ENCODE data around the gene REXO5. TPM values are rescaled to one million over a fixed set of nuclear protein-coding genes. Genes with fewer than 3 reads are reported as not detected.

REXO5 gene
- total and polyA plus RNA-seq, 9 of the 15 experiments (the other 6 are each of a cell fraction or from before 2014, with no cell fraction given), result 10.5 to 45.1 (median 25.4) TPM

DNA sequence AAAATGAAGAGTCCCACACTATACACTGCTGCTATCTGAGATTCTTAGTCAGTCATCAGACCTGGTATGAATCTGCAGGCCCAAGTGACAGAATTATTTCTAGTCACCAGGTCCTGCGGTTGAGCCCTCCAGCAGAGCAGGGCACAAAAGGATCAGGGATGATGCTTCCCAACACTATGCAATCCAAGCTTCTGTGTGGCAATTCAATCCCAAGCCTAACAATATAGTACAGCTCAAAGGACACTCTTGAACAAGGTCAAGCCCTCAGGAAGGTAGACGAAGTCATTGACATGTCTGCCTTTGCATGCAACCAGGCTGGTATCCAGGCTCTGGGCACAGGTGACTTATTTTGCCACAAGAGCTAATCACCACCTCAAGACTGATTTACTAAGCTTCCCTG lies 88.1 kb downstream of the REXO5 start:
- no peak for FAIRE-seq
- no TSS peak for BruUV-seq (replicated peaks)
- Histone ChIP-seq H3K79me2 (ENCODE audit: control insufficient read depth, insufficient read depth, low read length) (peaks cover 16% of the 10 kb centered on the region), H3K4me1 (replicated peaks in 1 of 2; ENCODE audit: control insufficient read depth in 2 of 2, insufficient read depth in 2 of 2, low read length in 2 of 2) (peaks cover 4 to 19% of the 10 kb centered on the region in 2 experiments; a peak in 4 of 5 replicates), H3K27ac (ENCODE audit: extremely low read depth, low read depth, low read length) (no peak overlapping the region), H4K20me1 (replicated peaks; ENCODE audit: control insufficient read depth, insufficient read depth, low read length) (no peaks in the 10 kb centered on the region), H3K4me2 (ENCODE audit: insufficient read depth, low read length) (no peak overlapping the region), H3K27me3 (ENCODE audit: control insufficient read depth in 2 of 2, insufficient read depth in 2 of 2, low read length in 2 of 2) (no peaks in the 10 kb centered on the region), H3K9me1 (ENCODE audit: control insufficient read depth, insufficient read depth, low read length) (no peaks in the 10 kb centered on the region), H3K9me3 (replicated peaks; ENCODE audit: control insufficient read depth, insufficient read depth, low read depth, low read length) (no peaks in the 10 kb centered on the region), H3K9ac (ENCODE audit: insufficient read depth in 1 of 2, low read depth in 2 of 2, low read length in 2 of 2) (no peak overlapping the region), H2AFZ (ENCODE audit: low read depth, low read length) (no peak overlapping the region), H3K4me3 (no peak overlapping the region), H3K36me3 (ENCODE audit: control insufficient read depth, insufficient read depth, low read length) (peaks cover 18% of the 10 kb centered on the region; the same call in 1 of the 3 replicates)
- CTCF ChIA-PET (ENCODE audit: low intra/inter-chr PET ratio), result no interaction called here
- ATAC-seq, result no peak
- in situ Hi-C loops (cut with MboI), result no loop called here
- no peak for DNase-seq (ENCODE audit: extremely low read depth in 1 of 4, low spot score in 3 of 4)
- POLR2A ChIA-PET, result interaction anchor here (1.2 kb wide), 1 partner anchor 11 kb away, joined by 3 read pairs; no protein-coding TSS in a partner anchor
- no peak for TF ChIP-seq ZNF785 (CRISPR knock-in tag; IDR thresholded peaks at IDR 0.05)
- no peak for TF ChIP-seq KLF13 (tag; IDR thresholded peaks at IDR 0.05; ENCODE audit: borderline replicate concordance, low read depth)
- no peak for TF ChIP-seq ZNF444 (CRISPR knock-in tag; IDR thresholded peaks at IDR 0.05)
- no peak for TF ChIP-seq STAT5A (IDR thresholded peaks at IDR 0.05; ENCODE audit: borderline replicate concordance, low read length)
- no peak for TF ChIP-seq CHD4 (IDR thresholded peaks at IDR 0.05; ENCODE audit: insufficient read depth, insufficient replicate concordance, low read depth, low read length, poor library complexity, severe bottlenecking)
- TF ChIP-seq YY1 (IDR thresholded peaks at IDR 0.05; ENCODE audit: borderline replicate concordance in 1 of 3, control insufficient read depth in 1 of 3, extremely low read depth in 1 of 3, insufficient read depth in 3 of 3, insufficient read length in 1 of 3, insufficient replicate concordance in 2 of 3, low read depth in 1 of 3, low read length in 2 of 3), result no peak
- no peak for TF ChIP-seq ELF4 (CRISPR knock-in tag; IDR thresholded peaks at IDR 0.05)
- no peak for TF ChIP-seq RBM34 (IDR thresholded peaks at IDR 0.05; ENCODE audit: borderline replicate concordance, insufficient read depth, low read length)
- no peak for TF ChIP-seq NCOA2 (IDR thresholded peaks at IDR 0.05; ENCODE audit: partially characterized antibody in 2 of 2)
- no peak for TF ChIP-seq BCL6 (CRISPR knock-in tag; IDR thresholded peaks at IDR 0.05)
- intact Hi-C loops (cut with micrococcal nuclease), result no loop called here
- 76% methylated on average over 2 of the region's 2 CpGs for WGBS (ENCODE audit: insufficient coverage, low coverage, missing lambda C conversion rate)
